Measurements from ENCODE around the gene MMP7.
A peak's percentile ranks its signal among the peaks of the same experiment; 100 is the strongest.

DNA sequence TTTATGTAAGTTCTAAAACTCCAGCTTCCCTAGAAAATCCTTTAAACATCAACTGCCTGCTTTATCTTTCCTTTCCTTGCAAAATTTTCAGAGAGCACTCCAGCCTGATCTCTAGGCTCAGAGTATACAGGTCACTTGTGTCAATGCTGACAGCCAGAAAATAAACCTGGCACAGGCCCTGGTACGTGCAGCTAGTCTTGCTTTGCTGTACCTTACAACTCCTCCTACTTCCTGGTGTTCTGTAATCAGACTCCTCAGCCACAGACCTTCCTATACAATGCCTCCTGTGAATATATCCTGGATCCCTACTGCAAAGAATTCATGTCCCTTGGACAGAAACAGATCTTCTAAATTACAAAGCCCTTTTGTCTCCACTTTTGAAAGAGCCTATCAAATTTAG, 53.7 kb downstream of the MMP7 start:
- TF ChIP-seq, protein P1, sequence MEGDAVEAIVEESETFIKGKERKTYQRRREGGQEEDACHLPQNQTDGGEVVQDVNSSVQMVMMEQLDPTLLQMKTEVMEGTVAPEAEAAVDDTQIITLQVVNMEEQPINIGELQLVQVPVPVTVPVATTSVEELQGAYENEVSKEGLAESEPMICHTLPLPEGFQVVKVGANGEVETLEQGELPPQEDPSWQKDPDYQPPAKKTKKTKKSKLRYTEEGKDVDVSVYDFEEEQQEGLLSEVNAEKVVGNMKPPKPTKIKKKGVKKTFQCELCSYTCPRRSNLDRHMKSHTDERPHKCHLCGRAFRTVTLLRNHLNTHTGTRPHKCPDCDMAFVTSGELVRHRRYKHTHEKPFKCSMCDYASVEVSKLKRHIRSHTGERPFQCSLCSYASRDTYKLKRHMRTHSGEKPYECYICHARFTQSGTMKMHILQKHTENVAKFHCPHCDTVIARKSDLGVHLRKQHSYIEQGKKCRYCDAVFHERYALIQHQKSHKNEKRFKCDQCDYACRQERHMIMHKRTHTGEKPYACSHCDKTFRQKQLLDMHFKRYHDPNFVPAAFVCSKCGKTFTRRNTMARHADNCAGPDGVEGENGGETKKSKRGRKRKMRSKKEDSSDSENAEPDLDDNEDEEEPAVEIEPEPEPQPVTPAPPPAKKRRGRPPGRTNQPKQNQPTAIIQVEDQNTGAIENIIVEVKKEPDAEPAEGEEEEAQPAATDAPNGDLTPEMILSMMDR (IDR thresholded peaks at IDR 0.05): no peak
- peak; percentile 33 for TF ChIP-seq POLR2A (IDR thresholded peaks at IDR 0.05)
